Heart right ventricle (tissue), 16 donors: ENCODE data around the gene LRRN2. TPM values are rescaled to one million over a fixed set of nuclear protein-coding genes. Genes with fewer than 3 reads are reported as not detected.
A peak's percentile ranks its signal among the peaks of the same experiment; 100 is the strongest.
"Not testable (repeated sequence)": the region's sequence is repeated elsewhere in the genome, so short reads cannot be mapped to it uniquely, and the experiment has no call there.

Source experiments
- ATAC-seq, 8 donors: fragments of 200-7000 bp; cut with Tn5 transposase; one replicate each; pipeline ENCODE4 v1.9.1; 2020; ENCODE audit warnings: mild to moderate bottlenecking in 8 of 8, moderate library complexity in 8 of 8, moderate number of reproducible peaks in 1 of 8
- DNase-seq, 2 donors: peaks; one replicate each; pipeline ENCODE4 v3.0.0-alpha.2; 2020
- H3K27ac ChIP-seq, 10 donors: fragments of 200-600 bp; sonication (generic) in 2 of 10; one replicate each; pipeline versions ENCODE4 v1.5.0 to v1.8.0; 2020 to 2022; ENCODE audit warnings: mild to moderate bottlenecking in 3 of 10
- H3K27me3 ChIP-seq, 7 donors: fragments of 200-600 bp; one replicate each; pipeline ENCODE4 v1.8.0; 2021 to 2022; ENCODE audit warnings: mild to moderate bottlenecking in 2 of 7
- H3K36me3 ChIP-seq, 9 donors: fragments of 200-600 bp; sonication (generic) in 1 of 9; one replicate each; pipeline versions ENCODE4 v1.5.0 to v1.8.0; 2020 to 2022; ENCODE audit warnings: mild to moderate bottlenecking in 2 of 9
- H3K4me1 ChIP-seq, 9 donors: fragments of 200-600 bp; sonication (generic) in 1 of 9; one replicate each; pipeline versions ENCODE4 v1.5.0 to v1.8.0; 2020 to 2022; ENCODE audit warnings: mild to moderate bottlenecking in 4 of 9
- H3K4me3 ChIP-seq, 10 donors: fragments of 200-600 bp; sonication (generic) in 2 of 10; one replicate each; pipeline versions ENCODE4 v1.5.0 to v1.8.0; 2020 to 2022; ENCODE audit warnings: mild to moderate bottlenecking in 7 of 10, moderate library complexity in 2 of 10
- H3K9me3 ChIP-seq, 11 donors: fragments of 200-600 bp in 10 of 11; sonication (generic) in 2 of 11; one replicate each; pipeline versions ENCODE4 v1.5.0 to v1.8.0; 2013 to 2022; ENCODE audit warnings: mild to moderate bottlenecking in 2 of 11, control low read depth in 1 of 11, moderate library complexity in 1 of 11
- WGBS, 2 donors: extraction: QIAGEN DNeasy Blood & Tissue Kit; methylation state at CpG; one replicate each; pipeline ENCODE4 v1.1.7; 2013; ENCODE audit warnings: inconsistent platforms in 1 of 2; 5-methylcytosine and 5-hydroxymethylcytosine counted together
- intact Hi-C, 10 donors: fragments of 100-400 bp; cut with DNase I; formaldehyde crosslinking; loops; one replicate each; pipeline versions ENCODE4 v1.11.1 to v1.14.2; 2022
- polyA plus RNA-seq, 2 donors: library from polyadenylated mRNA; stranded (reverse); fragments of 200-250 nt; gene quantifications; one replicate each; pipeline ENCODE4 v1.2.3, GENCODE V29; 2013
- total RNA-seq, 10 donors: library from RNA; stranded (reverse); fragmentation: NEBNext Ultra II Directional in 3 of 10; extraction: Animal tissue kit (Norgen Biotek cat#: 25700) in 3 of 10; gene quantifications; one replicate each; pipeline versions ENCODE4 v1.2.1 to v1.2.4, GENCODE V29; 2021 to 2023
- TF ChIP-seq, protein P1 (sequence below), 9 donors: fragments of 200-600 bp; sonication (generic) in 2 of 9; IDR thresholded peaks; one replicate each; pipeline versions ENCODE4 v1.5.0 to v1.8.0; 2021 to 2022; ENCODE audit warnings: antibody characterized with exemption in 9 of 9, mild to moderate bottlenecking in 5 of 9, moderate library complexity in 1 of 9
- donor health status: Arrhythmogenic right ventricular cardiomyopathy.
- donor health status: ischemic (EF 13 %, LVEDD 7.1; RV severe dilation, severe dysfunction).
- donor health status: healthy with polysubstance abuse.
- donor health status: DM: no; HTN: yes; CAD: no.
- donor health status: DM: no; HTN: no; CAD: no.
- donor health status: ischemic (EF 25% LVEDD 6.9; RV normal size, moderate dysfunction).
- donor health status: ischemic (EF 25% LVEDD 5.7; RV mildly dilated, moderate dysfunction).
- donor health status: healthy.
- donor health status: DM: yes; HTN: yes; CAD: no.
- donor health status: Ischemic cardiomyopathy.
- donor health status: ischemic (EF 35%, LVEDD 5.7; RV mildly dilated, moderate dysfunction).
- donor health status: nonischemic (EF 11% LVEDD 7.7; RV severe dilation, severe dysfunction).
- donor health status: DM: yes; HTN: yes; CAD: no.
- donor health status: PGD.
- donor health status: ischemic (EF 29% LVEDD 5.4; RV normal size, mild dysfunction).
- donor health status: nonischemic (EF 23%, LVEDD 6.1; RV moderate dilation, normal function).

Gene LRRN2
- total and polyA plus RNA-seq, 12 donors, result 0.73 to 2.9 (median 1.1) TPM

DNA sequence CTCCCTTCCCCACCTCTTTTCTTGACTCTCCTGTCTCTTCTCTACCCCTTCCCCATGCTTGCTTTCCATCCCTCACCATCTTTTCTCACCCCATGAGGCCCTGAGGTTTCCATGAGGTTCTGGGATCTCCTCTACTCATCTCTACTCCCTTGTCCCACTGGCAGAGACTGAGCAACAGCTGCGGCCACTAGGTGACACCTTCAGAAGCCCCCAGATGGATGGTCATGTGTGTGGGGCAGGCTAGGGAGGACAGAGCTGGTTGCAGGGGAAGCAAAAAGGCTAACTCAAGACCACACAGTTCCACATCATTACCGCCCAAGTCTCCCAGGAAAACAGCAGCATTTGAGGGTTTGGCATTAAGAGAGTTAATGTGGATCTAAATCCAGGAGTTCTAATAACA is 45.0 kb downstream of the LRRN2 start:
- TF ChIP-seq, protein P1, sequence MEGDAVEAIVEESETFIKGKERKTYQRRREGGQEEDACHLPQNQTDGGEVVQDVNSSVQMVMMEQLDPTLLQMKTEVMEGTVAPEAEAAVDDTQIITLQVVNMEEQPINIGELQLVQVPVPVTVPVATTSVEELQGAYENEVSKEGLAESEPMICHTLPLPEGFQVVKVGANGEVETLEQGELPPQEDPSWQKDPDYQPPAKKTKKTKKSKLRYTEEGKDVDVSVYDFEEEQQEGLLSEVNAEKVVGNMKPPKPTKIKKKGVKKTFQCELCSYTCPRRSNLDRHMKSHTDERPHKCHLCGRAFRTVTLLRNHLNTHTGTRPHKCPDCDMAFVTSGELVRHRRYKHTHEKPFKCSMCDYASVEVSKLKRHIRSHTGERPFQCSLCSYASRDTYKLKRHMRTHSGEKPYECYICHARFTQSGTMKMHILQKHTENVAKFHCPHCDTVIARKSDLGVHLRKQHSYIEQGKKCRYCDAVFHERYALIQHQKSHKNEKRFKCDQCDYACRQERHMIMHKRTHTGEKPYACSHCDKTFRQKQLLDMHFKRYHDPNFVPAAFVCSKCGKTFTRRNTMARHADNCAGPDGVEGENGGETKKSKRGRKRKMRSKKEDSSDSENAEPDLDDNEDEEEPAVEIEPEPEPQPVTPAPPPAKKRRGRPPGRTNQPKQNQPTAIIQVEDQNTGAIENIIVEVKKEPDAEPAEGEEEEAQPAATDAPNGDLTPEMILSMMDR (IDR thresholded peaks at IDR 0.05), result no peak
- peaks cover 0 to 14% (median 5%) of the 10 kb centered on the region in 9 donors for H3K4me1 ChIP-seq
- H3K27ac ChIP-seq, result no peak overlapping the region
- intact Hi-C loops, result no loop called here
- no peak for DNase-seq
- H3K36me3 ChIP-seq, result no peaks in the 10 kb centered on the region
- 87 to 89% methylated on average over 2 of the region's 2 CpGs for WGBS, 2 donors
- no peak overlapping the region for H3K4me3 ChIP-seq
- ATAC-seq, result no peak
- H3K27me3 ChIP-seq, result peaks cover 0 to 14% (median 0%) of the 10 kb centered on the region in 7 donors
- H3K9me3 ChIP-seq, result peaks cover 0 to 6% (median 0%) of the 10 kb centered on the region in 11 donors

DNA sequence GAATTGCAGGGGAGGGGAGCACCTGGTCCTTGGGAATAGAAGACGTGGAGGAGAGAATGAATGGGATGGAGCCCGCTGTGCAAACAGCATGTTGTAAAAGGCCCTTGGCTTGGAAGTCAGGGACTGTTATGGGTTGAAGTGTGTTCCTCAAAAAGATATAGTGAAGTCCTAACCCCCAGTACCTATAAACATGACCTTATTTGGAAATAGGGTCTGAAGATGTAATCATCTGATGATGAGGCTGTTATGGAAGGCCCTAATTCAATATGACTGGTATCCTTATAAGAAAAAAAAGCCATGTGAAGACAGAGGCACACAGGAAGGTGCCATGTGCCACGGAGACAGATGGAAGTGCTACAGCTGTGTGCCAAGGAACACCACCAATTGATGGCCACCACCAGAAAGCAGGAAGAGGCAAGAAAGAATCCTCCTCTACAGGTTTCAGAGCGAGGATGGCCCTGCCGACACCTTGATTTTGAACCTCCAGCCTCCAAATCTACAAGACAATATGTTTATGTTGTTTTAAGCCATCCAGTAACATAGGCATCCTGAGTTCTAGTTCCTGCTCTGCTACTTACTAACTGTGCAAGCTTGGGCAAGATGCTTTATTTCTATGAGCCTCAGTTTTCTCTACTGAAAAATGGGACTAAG is 51.2 kb downstream of the LRRN2 start:
- TF ChIP-seq, protein P1 (IDR thresholded peaks at IDR 0.05), result no peak
- Histone ChIP-seq H3K27ac (no peak overlapping the region), H3K36me3 (no peaks in the 10 kb centered on the region), H3K4me3 (no peak overlapping the region), H3K9me3 (peaks cover 0 to 6% (median 0%) of the 10 kb centered on the region in 11 donors), H3K4me1 (peaks cover 0 to 14% (median 5%) of the 10 kb centered on the region in 9 donors), H3K27me3 (peaks cover 0 to 14% (median 0%) of the 10 kb centered on the region in 7 donors)
- no peak for DNase-seq
- no peak for ATAC-seq
- intact Hi-C loops, result no loop called here
- 94% methylated on average over 5 of the region's 5 CpGs for WGBS, 2 donors

DNA sequence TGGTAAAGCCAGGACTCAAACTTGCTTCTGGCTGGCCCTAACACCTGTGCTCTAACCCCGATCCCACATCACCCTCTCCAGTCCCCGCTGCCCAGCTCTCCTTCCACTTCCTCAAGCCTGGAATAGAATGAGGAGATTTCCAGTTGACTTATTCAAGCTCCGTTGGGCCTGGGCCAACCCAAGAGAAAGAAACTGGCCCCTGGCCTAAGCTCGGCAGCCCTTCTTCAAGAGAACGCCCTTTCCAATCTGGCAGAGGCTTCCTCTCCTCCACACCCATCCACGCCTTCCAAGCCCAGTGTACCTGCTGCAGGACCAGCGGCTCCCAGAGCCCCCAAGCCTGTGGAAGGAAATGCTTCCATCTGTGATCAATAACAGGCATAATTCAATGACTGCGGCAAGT is 51.9 kb downstream of the LRRN2 start:
- peaks cover 0 to 6% (median 0%) of the 10 kb centered on the region in 11 donors for H3K9me3 ChIP-seq
- 51% methylated on average over 8 of the region's 8 CpGs for WGBS, 2 donors
- no peak overlapping the region for H3K4me3 ChIP-seq
- peaks cover 0 to 11% (median 5%) of the 10 kb centered on the region in 9 donors for H3K4me1 ChIP-seq
- no peak overlapping the region for H3K27ac ChIP-seq
- ATAC-seq, result peak in 4 of 8 donors; percentile 30 to 52 (median 40)
- H3K36me3 ChIP-seq, result no peaks in the 10 kb centered on the region
- peak; percentile 23 to 45 for DNase-seq
- intact Hi-C loops, result no loop called here
- TF ChIP-seq, protein P1 (IDR thresholded peaks at IDR 0.05), result no peak
- H3K27me3 ChIP-seq, result peaks cover 0 to 14% (median 0%) of the 10 kb centered on the region in 7 donors

DNA sequence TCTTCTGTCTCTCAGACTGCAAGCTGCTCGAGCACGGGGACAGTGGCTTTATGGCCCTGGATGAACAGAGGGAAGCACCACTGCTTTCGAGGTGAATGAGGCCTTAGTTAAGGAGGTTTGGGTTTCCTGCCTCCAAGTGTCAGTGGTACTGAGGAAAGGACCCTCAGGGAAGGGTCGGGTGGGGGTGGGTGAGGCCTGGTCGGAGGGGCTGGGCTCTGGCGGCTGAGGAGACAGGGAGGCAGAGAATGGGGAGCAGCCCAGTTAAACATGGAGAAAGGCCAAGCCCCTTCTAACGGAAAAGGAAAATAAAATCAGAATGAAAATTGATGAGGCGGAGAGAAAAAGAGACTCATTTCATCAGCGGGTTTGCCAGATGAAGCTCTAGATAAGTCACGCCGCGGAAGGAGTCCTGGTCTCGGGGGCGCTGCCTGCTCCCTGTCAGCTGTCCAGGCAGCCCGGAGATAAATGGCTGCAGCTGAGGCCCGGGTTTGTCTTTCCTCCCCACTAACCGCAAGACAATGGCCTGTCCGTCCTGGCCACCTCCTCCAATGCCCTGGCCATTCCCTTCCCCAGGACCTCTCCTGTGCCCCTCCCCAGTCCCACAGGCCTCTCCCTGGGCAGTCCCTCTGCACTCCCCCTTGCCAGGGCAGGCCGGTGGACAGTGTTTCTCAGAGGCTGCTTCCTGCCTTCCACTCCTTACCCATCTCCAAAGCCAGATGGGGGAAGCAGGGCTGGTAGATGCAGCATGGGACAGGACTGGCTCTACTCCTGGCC is 55.2 kb downstream of the LRRN2 start:
- no peak overlapping the region for H3K4me3 ChIP-seq
- intact Hi-C loops, result no loop called here
- no peak for DNase-seq
- H3K4me1 ChIP-seq, result peaks cover 0 to under 1% (median 0%) of the 10 kb centered on the region in 9 donors
- H3K27me3 ChIP-seq, result peaks cover 0 to 14% (median 0%) of the 10 kb centered on the region in 7 donors
- no peak overlapping the region for H3K27ac ChIP-seq
- 62 to 66% methylated on average over 19 of the region's 19 CpGs for WGBS, 2 donors
- ATAC-seq, result no peak
- TF ChIP-seq, protein P1 (IDR thresholded peaks at IDR 0.05), result no peak
- H3K9me3 ChIP-seq, result peaks cover 0 to 6% (median 0%) of the 10 kb centered on the region in 11 donors
- no peaks in the 10 kb centered on the region for H3K36me3 ChIP-seq

DNA sequence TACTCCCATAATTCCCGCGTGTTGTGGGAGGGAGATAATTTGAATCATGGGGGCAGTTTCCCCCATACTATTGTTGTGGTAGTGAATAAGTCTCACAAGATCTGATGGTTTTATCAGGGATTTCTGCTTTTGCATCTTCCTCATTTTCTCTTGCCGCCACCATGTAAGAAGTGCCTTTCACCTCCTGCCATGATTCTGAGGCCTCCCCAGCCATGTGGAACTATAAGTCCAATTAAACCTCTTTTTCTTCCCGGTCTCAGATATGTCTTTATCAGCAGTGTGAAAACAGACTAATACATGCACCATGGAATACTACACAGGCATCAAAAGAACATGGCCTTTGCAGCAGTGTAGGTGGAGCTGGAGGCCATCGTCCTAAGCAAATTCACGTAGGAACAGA is 56.1 kb downstream of the LRRN2 start:
- H3K4me1 ChIP-seq, intact Hi-C loops, DNase-seq, ATAC-seq, H3K27ac ChIP-seq, H3K4me3 ChIP-seq, H3K36me3 ChIP-seq, H3K9me3 ChIP-seq: not testable (repeated sequence)
- H3K27me3 ChIP-seq, result peaks cover 0 to 14% (median 0%) of the 10 kb centered on the region in 7 donors
- WGBS, 2 donors, result 98% methylated on average over 6 of the region's 6 CpGs
